Neural progenitor cell (in vitro differentiated cells): ENCODE measurements around the gene TNFRSF13B.

Experiments
- CTCF ChIP-seq: fragments of 200-600 bp; sonication (generic); IDR thresholded peaks from 2 replicates; pipeline ENCODE4 v1.5.1; 2017; ENCODE audit warnings: antibody characterized with exemption, mild to moderate bottlenecking
- EZH2phosphoT487 ChIP-seq: fragments of 200-600 bp; sonication (generic); IDR thresholded peaks from 2 replicates; pipeline ENCODE4 v1.6.1; 2017; ENCODE audit warnings: antibody characterized with exemption

GRCh38 chr17:16939208-16939576 lies 32.7 kb downstream of the TNFRSF13B start:
- TF ChIP-seq CTCF: no peak
- no peak for TF ChIP-seq EZH2phosphoT487
